Heart right ventricle (tissue), 16 donors: ENCODE measurements around the gene PTPRN2. TPM values are rescaled to one million over a fixed set of nuclear protein-coding genes. Genes with fewer than 3 reads are reported as not detected.
"Not testable (repeated sequence)": the region's sequence is repeated elsewhere in the genome, so short reads cannot be mapped to it uniquely, and the experiment has no call there.

Experiments
- ATAC-seq, 8 donors: fragments of 200-7000 bp; cut with Tn5 transposase; one replicate each; pipeline ENCODE4 v1.9.1; 2020; ENCODE audit warnings: mild to moderate bottlenecking in 8 of 8, moderate library complexity in 8 of 8, moderate number of reproducible peaks in 1 of 8
- DNase-seq, 2 donors: peaks; one replicate each; pipeline ENCODE4 v3.0.0-alpha.2; 2020
- H3K27ac ChIP-seq, 10 donors: fragments of 200-600 bp; sonication (generic) in 2 of 10; one replicate each; pipeline versions ENCODE4 v1.5.0 to v1.8.0; 2020 to 2022; ENCODE audit warnings: mild to moderate bottlenecking in 3 of 10
- H3K27me3 ChIP-seq, 7 donors: fragments of 200-600 bp; one replicate each; pipeline ENCODE4 v1.8.0; 2021 to 2022; ENCODE audit warnings: mild to moderate bottlenecking in 2 of 7
- H3K36me3 ChIP-seq, 9 donors: fragments of 200-600 bp; sonication (generic) in 1 of 9; one replicate each; pipeline versions ENCODE4 v1.5.0 to v1.8.0; 2020 to 2022; ENCODE audit warnings: mild to moderate bottlenecking in 2 of 9
- H3K4me1 ChIP-seq, 9 donors: fragments of 200-600 bp; sonication (generic) in 1 of 9; one replicate each; pipeline versions ENCODE4 v1.5.0 to v1.8.0; 2020 to 2022; ENCODE audit warnings: mild to moderate bottlenecking in 4 of 9
- H3K4me3 ChIP-seq, 10 donors: fragments of 200-600 bp; sonication (generic) in 2 of 10; one replicate each; pipeline versions ENCODE4 v1.5.0 to v1.8.0; 2020 to 2022; ENCODE audit warnings: mild to moderate bottlenecking in 7 of 10, moderate library complexity in 2 of 10
- H3K9me3 ChIP-seq, 11 donors: fragments of 200-600 bp in 10 of 11; sonication (generic) in 2 of 11; one replicate each; pipeline versions ENCODE4 v1.5.0 to v1.8.0; 2013 to 2022; ENCODE audit warnings: mild to moderate bottlenecking in 2 of 11, control low read depth in 1 of 11, moderate library complexity in 1 of 11
- WGBS, 2 donors: extraction: QIAGEN DNeasy Blood & Tissue Kit; methylation state at CpG; one replicate each; pipeline ENCODE4 v1.1.7; 2013; ENCODE audit warnings: inconsistent platforms in 1 of 2; 5-methylcytosine and 5-hydroxymethylcytosine counted together
- intact Hi-C, 10 donors: fragments of 100-400 bp; cut with DNase I; formaldehyde crosslinking; loops; one replicate each; pipeline versions ENCODE4 v1.11.1 to v1.14.2; 2022
- polyA plus RNA-seq, 2 donors: library from polyadenylated mRNA; stranded (reverse); fragments of 200-250 nt; gene quantifications; one replicate each; pipeline ENCODE4 v1.2.3, GENCODE V29; 2013
- total RNA-seq, 10 donors: library from RNA; stranded (reverse); fragmentation: NEBNext Ultra II Directional in 3 of 10; extraction: Animal tissue kit (Norgen Biotek cat#: 25700) in 3 of 10; gene quantifications; one replicate each; pipeline versions ENCODE4 v1.2.1 to v1.2.4, GENCODE V29; 2021 to 2023
- TF ChIP-seq, protein P1 (sequence below), 9 donors: fragments of 200-600 bp; sonication (generic) in 2 of 9; IDR thresholded peaks; one replicate each; pipeline versions ENCODE4 v1.5.0 to v1.8.0; 2021 to 2022; ENCODE audit warnings: antibody characterized with exemption in 9 of 9, mild to moderate bottlenecking in 5 of 9, moderate library complexity in 1 of 9
- donor health status: Arrhythmogenic right ventricular cardiomyopathy.
- donor health status: ischemic (EF 13 %, LVEDD 7.1; RV severe dilation, severe dysfunction).
- donor health status: healthy with polysubstance abuse.
- donor health status: DM: no; HTN: yes; CAD: no.
- donor health status: DM: no; HTN: no; CAD: no.
- donor health status: ischemic (EF 25% LVEDD 6.9; RV normal size, moderate dysfunction).
- donor health status: ischemic (EF 25% LVEDD 5.7; RV mildly dilated, moderate dysfunction).
- donor health status: healthy.
- donor health status: DM: yes; HTN: yes; CAD: no.
- donor health status: Ischemic cardiomyopathy.
- donor health status: ischemic (EF 35%, LVEDD 5.7; RV mildly dilated, moderate dysfunction).
- donor health status: nonischemic (EF 11% LVEDD 7.7; RV severe dilation, severe dysfunction).
- donor health status: DM: yes; HTN: yes; CAD: no.
- donor health status: PGD.
- donor health status: ischemic (EF 29% LVEDD 5.4; RV normal size, mild dysfunction).
- donor health status: nonischemic (EF 23%, LVEDD 6.1; RV moderate dilation, normal function).

Gene PTPRN2
- total and polyA plus RNA-seq, 12 donors = 0.82 to 1.8 (median 1.3) TPM

DNA sequence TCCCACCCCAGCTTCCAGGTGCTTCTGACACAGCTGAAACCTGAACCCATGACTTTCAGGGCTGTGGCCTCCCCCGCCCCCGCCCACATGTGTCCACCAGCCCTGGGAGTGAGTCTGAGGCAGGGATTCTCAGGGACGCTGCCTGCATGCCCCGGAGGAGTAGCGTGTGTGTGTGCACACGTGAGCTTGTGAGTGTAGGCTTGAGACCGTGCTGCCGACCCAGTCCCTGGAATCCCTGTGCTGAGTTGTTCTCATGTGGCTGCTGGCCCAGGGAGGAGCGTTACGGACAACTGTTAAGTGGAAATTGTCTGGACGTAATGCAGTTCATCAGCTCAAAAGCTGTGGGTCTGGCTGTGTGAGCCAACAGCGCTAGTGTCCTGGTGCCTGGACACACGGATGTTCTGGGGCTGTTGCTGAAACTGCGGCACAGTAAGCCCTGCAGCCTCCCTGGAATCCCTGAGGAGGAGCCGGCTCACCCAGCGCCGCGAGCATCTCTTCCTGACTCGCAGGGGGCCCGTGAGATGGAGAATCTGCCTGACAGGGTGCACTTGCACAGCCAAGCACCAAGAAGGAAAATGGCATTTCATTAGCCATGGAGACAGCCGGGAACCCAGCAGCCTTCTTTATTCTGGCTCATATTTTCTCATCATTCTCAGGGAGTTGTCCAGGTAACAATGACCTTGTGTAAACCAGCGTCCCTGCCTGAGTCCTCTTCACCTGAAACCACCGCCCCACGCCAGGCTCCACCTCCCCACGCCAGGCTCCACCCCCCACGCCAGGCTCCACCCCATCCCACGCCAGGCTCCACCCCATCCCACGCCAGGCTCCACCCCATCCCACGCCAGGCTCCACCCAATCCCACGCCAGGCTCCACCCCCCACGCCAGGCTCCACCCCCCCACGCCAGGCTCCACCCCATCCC lies 603.9 kb downstream of the PTPRN2 start:
- no peaks in the 10 kb centered on the region for H3K9me3 ChIP-seq
- intact Hi-C loops = no loop called here
- no peaks in the 10 kb centered on the region for H3K4me1 ChIP-seq
- peaks cover 0 to 27% (median 13%) of the 10 kb centered on the region in 7 donors for H3K27me3 ChIP-seq
- DNase-seq = no peak
- TF ChIP-seq, protein P1, sequence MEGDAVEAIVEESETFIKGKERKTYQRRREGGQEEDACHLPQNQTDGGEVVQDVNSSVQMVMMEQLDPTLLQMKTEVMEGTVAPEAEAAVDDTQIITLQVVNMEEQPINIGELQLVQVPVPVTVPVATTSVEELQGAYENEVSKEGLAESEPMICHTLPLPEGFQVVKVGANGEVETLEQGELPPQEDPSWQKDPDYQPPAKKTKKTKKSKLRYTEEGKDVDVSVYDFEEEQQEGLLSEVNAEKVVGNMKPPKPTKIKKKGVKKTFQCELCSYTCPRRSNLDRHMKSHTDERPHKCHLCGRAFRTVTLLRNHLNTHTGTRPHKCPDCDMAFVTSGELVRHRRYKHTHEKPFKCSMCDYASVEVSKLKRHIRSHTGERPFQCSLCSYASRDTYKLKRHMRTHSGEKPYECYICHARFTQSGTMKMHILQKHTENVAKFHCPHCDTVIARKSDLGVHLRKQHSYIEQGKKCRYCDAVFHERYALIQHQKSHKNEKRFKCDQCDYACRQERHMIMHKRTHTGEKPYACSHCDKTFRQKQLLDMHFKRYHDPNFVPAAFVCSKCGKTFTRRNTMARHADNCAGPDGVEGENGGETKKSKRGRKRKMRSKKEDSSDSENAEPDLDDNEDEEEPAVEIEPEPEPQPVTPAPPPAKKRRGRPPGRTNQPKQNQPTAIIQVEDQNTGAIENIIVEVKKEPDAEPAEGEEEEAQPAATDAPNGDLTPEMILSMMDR (IDR thresholded peaks at IDR 0.05) = no peak
- no peak overlapping the region for H3K27ac ChIP-seq
- no peak overlapping the region for H3K4me3 ChIP-seq
- no peak for ATAC-seq
- 81 to 83% methylated on average over 31 to 32 of the region's 32 CpGs for WGBS, 2 donors
- H3K36me3 ChIP-seq = no peaks in the 10 kb centered on the region

DNA sequence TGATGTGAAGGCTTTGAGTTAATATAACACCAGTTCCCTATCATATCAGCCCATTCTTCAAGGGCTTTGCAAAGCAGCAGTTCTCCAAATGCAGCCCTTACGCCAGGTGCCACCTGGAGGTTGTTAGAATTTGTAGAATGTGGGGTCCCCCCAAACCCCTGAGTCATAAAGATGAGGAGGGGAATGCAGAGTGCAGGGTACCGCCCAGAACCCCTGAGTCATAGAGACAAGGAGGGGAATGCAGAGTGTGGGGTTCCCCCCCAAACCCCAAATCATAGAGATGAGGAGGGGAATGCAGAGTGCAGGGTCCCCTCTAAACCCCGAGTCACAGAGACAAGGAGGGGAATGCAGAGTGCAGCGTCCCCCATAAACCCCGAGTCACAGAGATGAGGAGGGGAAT lies 605.8 kb downstream of the PTPRN2 start:
- 71 to 89% methylated on average over 3 to 5 of the region's 5 CpGs for WGBS, 2 donors
- Histone ChIP-seq H3K36me3 (no peaks in the 10 kb centered on the region), H3K27ac (no peak overlapping the region), H3K27me3 (peaks cover 0 to 17% (median 9%) of the 10 kb centered on the region in 7 donors), H3K4me3 (no peak overlapping the region), H3K9me3 (no peaks in the 10 kb centered on the region), H3K4me1 (no peaks in the 10 kb centered on the region)
- no peak for DNase-seq
- TF ChIP-seq, protein P1 (IDR thresholded peaks at IDR 0.05) = no peak
- intact Hi-C loops = no loop called here
- no peak for ATAC-seq

DNA sequence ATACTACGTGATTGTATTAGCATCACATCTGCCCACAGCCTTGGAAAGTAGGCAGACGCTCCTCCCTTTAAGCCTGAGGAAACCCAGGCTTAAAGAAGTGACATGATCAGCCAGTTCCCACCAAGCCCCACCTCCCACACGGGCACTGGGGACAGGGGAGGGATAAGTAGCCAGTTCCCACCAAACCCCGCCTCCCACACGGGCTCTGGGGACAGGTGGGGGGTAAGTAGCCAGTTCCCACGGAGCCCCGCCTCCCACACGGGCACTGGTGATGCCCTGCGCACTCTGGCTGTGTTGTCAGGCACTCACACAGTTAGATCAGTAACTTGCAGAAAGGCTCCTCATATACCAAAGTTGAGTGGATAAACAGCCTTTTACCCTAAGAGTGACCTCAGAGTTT lies 606.8 kb downstream of the PTPRN2 start:
- intact Hi-C loops = no loop called here
- H3K4me3 ChIP-seq = no peak overlapping the region
- H3K36me3 ChIP-seq = no peaks in the 10 kb centered on the region
- WGBS, 2 donors = 47 to 60% methylated on average over 9 of the region's 9 CpGs
- ATAC-seq = no peak
- TF ChIP-seq, protein P1 (IDR thresholded peaks at IDR 0.05) = no peak
- peaks cover 0 to 16% (median 9%) of the 10 kb centered on the region in 7 donors for H3K27me3 ChIP-seq
- no peak overlapping the region for H3K27ac ChIP-seq
- no peaks in the 10 kb centered on the region for H3K4me1 ChIP-seq
- peaks cover 0 to 1% (median 0%) of the 10 kb centered on the region in 11 donors for H3K9me3 ChIP-seq
- DNase-seq = no peak

DNA sequence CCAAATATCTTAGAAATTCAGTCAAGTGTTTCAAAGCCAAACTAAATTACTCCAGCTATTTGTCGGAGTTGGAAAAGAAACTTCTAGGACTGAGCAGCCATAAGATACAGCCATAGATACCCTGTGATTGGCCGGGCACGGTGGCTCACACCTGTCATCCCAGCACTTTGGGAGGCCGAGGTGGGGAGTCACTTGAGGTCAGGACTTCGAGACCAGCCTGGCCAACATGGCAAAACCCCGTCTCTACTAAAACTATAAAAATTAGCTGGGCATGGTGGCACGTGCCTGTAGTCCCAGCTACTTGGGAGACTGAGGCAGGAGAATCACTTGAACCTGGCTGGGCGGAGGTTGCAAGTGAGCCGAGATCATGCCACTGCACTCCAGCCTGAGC lies 607.3 kb downstream of the PTPRN2 start:
- H3K27ac ChIP-seq, ATAC-seq, intact Hi-C loops, H3K36me3 ChIP-seq, H3K4me3 ChIP-seq, H3K4me1 ChIP-seq, H3K9me3 ChIP-seq, DNase-seq: not testable (repeated sequence)
- H3K27me3 ChIP-seq = peaks cover 0 to 16% (median 9%) of the 10 kb centered on the region in 7 donors
- WGBS, 2 donors = 86 to 87% methylated on average over 9 of the region's 9 CpGs
